Suprapubic skin (tissue), 4 donors: ENCODE measurements around the gene SMYD4. TPM values are rescaled to one million over a fixed set of nuclear protein-coding genes. Genes with fewer than 3 reads are reported as not detected.

Experiments
- DNase-seq, 2 donors: peaks; one replicate each; pipeline ENCODE4 v3.0.0-alpha.2; 2019; ENCODE audit warnings: low spot score in 2 of 2
- H3K27ac ChIP-seq: fragments of 200-600 bp; sonication (generic); one replicate; pipeline ENCODE4 v1.5.1; 2019
- H3K27me3 ChIP-seq: fragments of 200-600 bp; sonication (generic); one replicate; pipeline ENCODE4 v1.5.1; 2019
- H3K36me3 ChIP-seq: fragments of 200-600 bp; sonication (generic); one replicate; pipeline ENCODE4 v1.5.1; 2019
- H3K4me1 ChIP-seq: fragments of 200-600 bp; sonication (generic); one replicate; pipeline ENCODE4 v1.5.1; 2019
- H3K4me3 ChIP-seq: fragments of 200-600 bp; sonication (generic); one replicate; pipeline ENCODE4 v1.5.1; 2019; ENCODE audit warnings: mild to moderate bottlenecking
- H3K9me3 ChIP-seq: fragments of 200-600 bp; sonication (generic); one replicate; pipeline ENCODE4 v1.5.1; 2019
- EP300 ChIP-seq: sonication (generic); formaldehyde crosslinking; IDR thresholded peaks from one replicate; pipeline ENCODE4 v1.6.1; 2017; ENCODE audit warnings: antibody characterized with exemption
- POLR2A ChIP-seq, 2 donors: fragments of 450-650 bp; IDR thresholded peaks; one replicate each; pipeline ENCODE4 v1.6.1; 2017; ENCODE audit warnings: antibody characterized with exemption in 2 of 2, mild to moderate bottlenecking in 2 of 2, moderate library complexity in 2 of 2
- POLR2AphosphoS5 ChIP-seq, 3 donors: sonication (generic); formaldehyde crosslinking; IDR thresholded peaks; one replicate each; pipeline ENCODE4 v1.6.1; 2017; ENCODE audit warnings: antibody characterized with exemption in 3 of 3
- WGBS: methylation state at CpG from one replicate; pipeline ENCODE4 v1.1.5; 2018; 5-methylcytosine and 5-hydroxymethylcytosine counted together
- total RNA-seq, 4 donors: library from RNA; depleted of rRNA; stranded (reverse); fragments of >200 nt; gene quantifications; one replicate each; pipeline ENCODE4 v1.1.0, GENCODE V29; 2016
- TF ChIP-seq, protein P1 (sequence below), 2 donors: fragments of 200-600 bp in 1 of 2; fragments of 450-650 bp in 1 of 2; sonication (generic) in 1 of 2; IDR thresholded peaks; one replicate each; pipeline ENCODE4 v1.5.1; 2016 to 2019; ENCODE audit warnings: antibody characterized with exemption in 2 of 2, mild to moderate bottlenecking in 1 of 2, moderate library complexity in 1 of 2

Gene SMYD4
- total RNA-seq, 4 donors from 2014 or later = 6.4 to 31.7 (median 14.3) TPM

- Histone ChIP-seq H3K9me3 (no peaks in the 10 kb centered on the region), H3K36me3 (no peaks in the 10 kb centered on the region), H3K4me1 (peaks cover 21% of the 10 kb centered on the region), H3K27ac (peak overlapping the region; percentile 55), H3K4me3 (no peak overlapping the region), H3K27me3 (no peaks in the 10 kb centered on the region)
- no peak for DNase-seq
- WGBS = 57% methylated on average over 23 of the region's 23 CpGs
- TF ChIP-seq POLR2A (IDR thresholded peaks at IDR 0.05) = no peak
- no peak for TF ChIP-seq POLR2AphosphoS5 (IDR thresholded peaks at IDR 0.05)
- TF ChIP-seq, protein P1, sequence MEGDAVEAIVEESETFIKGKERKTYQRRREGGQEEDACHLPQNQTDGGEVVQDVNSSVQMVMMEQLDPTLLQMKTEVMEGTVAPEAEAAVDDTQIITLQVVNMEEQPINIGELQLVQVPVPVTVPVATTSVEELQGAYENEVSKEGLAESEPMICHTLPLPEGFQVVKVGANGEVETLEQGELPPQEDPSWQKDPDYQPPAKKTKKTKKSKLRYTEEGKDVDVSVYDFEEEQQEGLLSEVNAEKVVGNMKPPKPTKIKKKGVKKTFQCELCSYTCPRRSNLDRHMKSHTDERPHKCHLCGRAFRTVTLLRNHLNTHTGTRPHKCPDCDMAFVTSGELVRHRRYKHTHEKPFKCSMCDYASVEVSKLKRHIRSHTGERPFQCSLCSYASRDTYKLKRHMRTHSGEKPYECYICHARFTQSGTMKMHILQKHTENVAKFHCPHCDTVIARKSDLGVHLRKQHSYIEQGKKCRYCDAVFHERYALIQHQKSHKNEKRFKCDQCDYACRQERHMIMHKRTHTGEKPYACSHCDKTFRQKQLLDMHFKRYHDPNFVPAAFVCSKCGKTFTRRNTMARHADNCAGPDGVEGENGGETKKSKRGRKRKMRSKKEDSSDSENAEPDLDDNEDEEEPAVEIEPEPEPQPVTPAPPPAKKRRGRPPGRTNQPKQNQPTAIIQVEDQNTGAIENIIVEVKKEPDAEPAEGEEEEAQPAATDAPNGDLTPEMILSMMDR (IDR thresholded peaks at IDR 0.05) = no peak
- no peak for TF ChIP-seq EP300
These were observed 36.9 kb downstream of the SMYD4 start for GRCh38 chr17:1792495-1793446.

GRCh38 chr17:1789936-1790335 is 39.8 kb downstream of the SMYD4 start:
- Histone ChIP-seq H3K27me3 (no peaks in the 10 kb centered on the region), H3K36me3 (peaks cover 6% of the 10 kb centered on the region), H3K27ac (no peak overlapping the region), H3K9me3 (no peaks in the 10 kb centered on the region), H3K4me1 (peaks cover 36% of the 10 kb centered on the region), H3K4me3 (no peak overlapping the region)
- no peak for DNase-seq
- WGBS = 43% methylated on average over 5 of the region's 5 CpGs
- TF ChIP-seq POLR2AphosphoS5 (IDR thresholded peaks at IDR 0.05) (no peak), EP300 (no peak), POLR2A (IDR thresholded peaks at IDR 0.05) (no peak)
- TF ChIP-seq, protein P1 (IDR thresholded peaks at IDR 0.05) = no peak

- no peaks in the 10 kb centered on the region for H3K9me3 ChIP-seq
- H3K27ac ChIP-seq = peak overlapping the region; percentile 83
- peaks cover 6% of the 10 kb centered on the region for H3K36me3 ChIP-seq
- TF ChIP-seq POLR2A (IDR thresholded peaks at IDR 0.05) (no peak), POLR2AphosphoS5 (IDR thresholded peaks at IDR 0.05) (peak in 1 of 3 donors; percentile 54)
- no peaks in the 10 kb centered on the region for H3K27me3 ChIP-seq
- DNase-seq = peak in 1 of 2 donors; percentile 72
- no peak overlapping the region for H3K4me3 ChIP-seq
- 67% methylated on average over 16 of the region's 16 CpGs for WGBS
- peaks cover 43% of the 10 kb centered on the region for H3K4me1 ChIP-seq
These were observed 42.3 kb downstream of the SMYD4 start for GRCh38 chr17:1787301-1787902.

DNA sequence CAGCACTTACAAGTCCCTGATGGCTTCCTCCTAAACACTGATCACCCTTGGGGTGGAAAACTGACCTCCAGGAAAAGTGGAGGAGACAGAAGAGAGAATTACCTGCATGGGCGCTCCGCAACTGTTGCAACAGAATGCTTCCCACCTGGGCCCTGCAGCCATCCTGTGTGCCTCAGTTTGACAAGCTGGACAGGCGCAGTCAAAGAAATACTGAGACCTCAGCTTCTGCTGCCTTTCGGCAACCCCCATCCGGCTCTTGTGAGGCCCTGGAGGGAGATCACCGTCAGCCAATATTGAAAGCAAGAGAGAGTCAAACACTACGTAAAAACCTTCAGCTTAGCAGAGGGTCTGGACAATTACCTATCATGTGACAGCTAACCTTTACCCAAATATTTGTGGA is 43.0 kb downstream of the SMYD4 start:
- H3K4me1 ChIP-seq = peaks cover 47% of the 10 kb centered on the region
- peaks cover 6% of the 10 kb centered on the region for H3K36me3 ChIP-seq
- H3K9me3 ChIP-seq = no peaks in the 10 kb centered on the region
- no peaks in the 10 kb centered on the region for H3K27me3 ChIP-seq
- H3K27ac ChIP-seq = peak overlapping the region; percentile 83
- WGBS = 86% methylated on average over 7 of the region's 7 CpGs
- no peak overlapping the region for H3K4me3 ChIP-seq
- peak in 1 of 2 donors; percentile 55 for DNase-seq
- no peak for TF ChIP-seq EP300
- TF ChIP-seq, protein P1 (IDR thresholded peaks at IDR 0.05) = no peak
- no peak for TF ChIP-seq POLR2A (IDR thresholded peaks at IDR 0.05)
- no peak for TF ChIP-seq POLR2AphosphoS5 (IDR thresholded peaks at IDR 0.05)

DNA sequence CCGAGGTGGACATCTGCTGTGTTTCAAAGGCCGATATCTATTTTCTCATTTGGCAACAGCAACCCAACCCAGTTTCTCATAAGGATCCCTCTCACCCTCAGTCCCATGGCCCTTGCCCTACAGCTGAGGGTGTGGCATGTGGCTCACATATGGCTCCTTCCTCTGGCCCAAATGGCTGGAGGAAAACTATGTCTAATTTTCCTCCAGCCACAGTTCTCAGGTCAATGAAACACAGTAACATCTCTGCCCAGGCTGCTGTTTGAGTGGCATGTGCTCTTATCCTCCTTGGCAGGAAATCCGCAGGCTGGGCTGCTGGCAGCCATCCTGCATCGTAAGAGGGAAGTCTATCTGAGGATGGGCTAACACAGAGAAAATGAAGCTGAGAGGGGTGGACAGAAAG is 43.8 kb downstream of the SMYD4 start:
- TF ChIP-seq, protein P1 (IDR thresholded peaks at IDR 0.05) = no peak
- no peak for TF ChIP-seq EP300
- H3K4me1 ChIP-seq = peaks cover 55% of the 10 kb centered on the region
- no peak overlapping the region for H3K4me3 ChIP-seq
- peak in 1 of 2 donors; percentile 46 for DNase-seq
- no peaks in the 10 kb centered on the region for H3K27me3 ChIP-seq
- H3K27ac ChIP-seq = no peak overlapping the region
- WGBS = 59% methylated on average over 4 of the region's 4 CpGs
- H3K36me3 ChIP-seq = peaks cover 14% of the 10 kb centered on the region
- H3K9me3 ChIP-seq = no peaks in the 10 kb centered on the region
